Neural progenitor cell (in vitro differentiated cells): Measurements from ENCODE around the gene TFDP1.

Source experiments
- EZH2 ChIP-seq: fragments of 200-600 bp; sonication (generic); IDR thresholded peaks from 2 replicates; pipeline ENCODE4 v1.6.1; 2017; ENCODE audit warnings: antibody characterized with exemption, mild to moderate bottlenecking, moderate library complexity
- TF ChIP-seq, protein P1 (sequence below): fragments of 200-600 bp; sonication (generic); IDR thresholded peaks from 2 replicates; pipeline ENCODE4 v1.5.1; 2017; ENCODE audit warnings: antibody characterized with exemption, mild to moderate bottlenecking

DNA sequence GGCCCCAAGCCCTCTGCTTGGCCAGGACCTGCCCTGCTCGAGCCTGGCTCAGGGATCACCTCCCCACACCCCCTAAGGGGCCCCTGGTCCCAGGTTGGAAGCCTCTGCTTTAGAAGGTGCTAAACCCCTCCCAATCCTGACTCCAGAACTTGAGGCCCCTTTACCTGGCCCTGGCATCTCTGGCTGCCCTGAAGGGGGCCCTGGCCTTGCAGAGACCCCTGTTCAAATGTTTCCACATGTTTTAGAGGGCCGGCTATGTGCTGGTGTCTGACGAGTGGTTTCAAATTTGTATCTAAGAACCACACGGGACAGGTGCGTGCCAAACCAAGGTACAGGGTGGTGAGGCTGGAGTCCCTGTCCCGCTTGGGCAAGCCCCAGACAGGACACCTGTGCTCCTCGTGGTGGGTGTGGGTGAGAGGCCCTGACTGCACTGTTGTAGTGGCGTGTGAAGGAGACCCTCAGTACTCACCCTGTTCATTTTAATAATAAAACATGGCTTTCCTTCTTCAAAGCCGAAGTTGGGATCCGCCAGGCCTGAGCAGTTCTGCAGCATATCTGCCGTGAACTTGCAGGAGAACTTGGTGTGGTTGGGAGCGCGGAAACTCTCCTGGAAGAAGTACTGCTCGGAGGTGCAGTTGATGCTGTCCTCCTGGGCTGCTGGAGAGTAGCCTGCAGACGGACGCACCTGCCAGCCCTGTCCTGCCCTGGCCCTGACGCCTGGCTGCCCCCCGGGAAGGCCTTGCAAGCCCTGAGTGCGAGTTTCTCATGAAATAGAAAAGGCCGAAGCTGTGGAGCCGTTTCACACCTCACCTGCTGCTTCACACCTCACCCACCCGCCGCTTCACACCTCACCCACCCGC lies 68.1 kb downstream of the TFDP1 start:
- TF ChIP-seq, protein P1, sequence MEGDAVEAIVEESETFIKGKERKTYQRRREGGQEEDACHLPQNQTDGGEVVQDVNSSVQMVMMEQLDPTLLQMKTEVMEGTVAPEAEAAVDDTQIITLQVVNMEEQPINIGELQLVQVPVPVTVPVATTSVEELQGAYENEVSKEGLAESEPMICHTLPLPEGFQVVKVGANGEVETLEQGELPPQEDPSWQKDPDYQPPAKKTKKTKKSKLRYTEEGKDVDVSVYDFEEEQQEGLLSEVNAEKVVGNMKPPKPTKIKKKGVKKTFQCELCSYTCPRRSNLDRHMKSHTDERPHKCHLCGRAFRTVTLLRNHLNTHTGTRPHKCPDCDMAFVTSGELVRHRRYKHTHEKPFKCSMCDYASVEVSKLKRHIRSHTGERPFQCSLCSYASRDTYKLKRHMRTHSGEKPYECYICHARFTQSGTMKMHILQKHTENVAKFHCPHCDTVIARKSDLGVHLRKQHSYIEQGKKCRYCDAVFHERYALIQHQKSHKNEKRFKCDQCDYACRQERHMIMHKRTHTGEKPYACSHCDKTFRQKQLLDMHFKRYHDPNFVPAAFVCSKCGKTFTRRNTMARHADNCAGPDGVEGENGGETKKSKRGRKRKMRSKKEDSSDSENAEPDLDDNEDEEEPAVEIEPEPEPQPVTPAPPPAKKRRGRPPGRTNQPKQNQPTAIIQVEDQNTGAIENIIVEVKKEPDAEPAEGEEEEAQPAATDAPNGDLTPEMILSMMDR: no peak
- no peak for TF ChIP-seq EZH2
